SK-N-MC (cell line): ENCODE results near the gene KDM1B.

Experiments
- EZH2 ChIP-seq: fragments of 200-600 bp; sonication (generic); IDR thresholded peaks from one replicate; pipeline ENCODE4 v1.6.1; 2017; ENCODE audit warnings: antibody characterized with exemption
- FOXP2 ChIP-seq: optimal IDR thresholded peaks from 2 replicates; pipeline ENCODE3; 2011; ENCODE audit warnings: mild to moderate bottlenecking, moderate library complexity; ENCODE audit not compliant: insufficient read depth; ENCODE audit errors: extremely low read length, control extremely low read depth
- POLR2AphosphoS5 ChIP-seq: IDR thresholded peaks from 2 replicates; pipeline ENCODE4 v1.6.1; 2012; ENCODE audit warnings: mild to moderate bottlenecking, low read depth, low read length, borderline replicate concordance

- no peak for TF ChIP-seq POLR2AphosphoS5
- no peak for TF ChIP-seq EZH2
- TF ChIP-seq FOXP2 = no peak
These were observed 48.6 kb downstream of the KDM1B start for GRCh38 chr6:18203786-18204185.
